Measurements from ENCODE around the gene SLC2A3.
"Not testable (repeated sequence)": the region's sequence is repeated elsewhere in the genome, so short reads cannot be mapped to it uniquely, and the experiment has no call there.

SLC2A3 gene

DNA sequence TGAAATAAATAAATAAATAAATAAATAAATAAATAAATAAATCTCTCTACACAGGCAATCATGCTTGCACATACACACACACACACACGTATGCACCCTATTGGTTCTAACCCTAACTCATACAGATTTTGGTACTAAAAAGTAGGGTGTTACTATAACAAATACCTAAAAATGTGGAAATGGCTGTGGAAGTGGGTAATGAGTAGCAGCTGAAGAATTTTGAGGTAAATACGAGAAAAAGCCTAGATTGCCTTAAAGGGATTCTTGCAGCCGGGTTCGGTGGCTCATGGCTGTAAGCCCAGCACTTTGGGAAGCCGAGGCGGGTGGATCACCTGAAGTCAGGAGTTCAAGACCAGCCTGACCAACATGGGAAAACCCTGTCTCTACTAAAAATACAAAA, 15.7 kb upstream of the SLC2A3 start:
- DNase-seq (ENCODE audit: low read depth in 2 of 2) = no peak

- DNase-seq (ENCODE audit: low read depth in 2 of 2) = not testable (repeated sequence)
Measured at GRCh38 chr12:7950230-7950943, 14.4 kb upstream of the SLC2A3 start.

DNA sequence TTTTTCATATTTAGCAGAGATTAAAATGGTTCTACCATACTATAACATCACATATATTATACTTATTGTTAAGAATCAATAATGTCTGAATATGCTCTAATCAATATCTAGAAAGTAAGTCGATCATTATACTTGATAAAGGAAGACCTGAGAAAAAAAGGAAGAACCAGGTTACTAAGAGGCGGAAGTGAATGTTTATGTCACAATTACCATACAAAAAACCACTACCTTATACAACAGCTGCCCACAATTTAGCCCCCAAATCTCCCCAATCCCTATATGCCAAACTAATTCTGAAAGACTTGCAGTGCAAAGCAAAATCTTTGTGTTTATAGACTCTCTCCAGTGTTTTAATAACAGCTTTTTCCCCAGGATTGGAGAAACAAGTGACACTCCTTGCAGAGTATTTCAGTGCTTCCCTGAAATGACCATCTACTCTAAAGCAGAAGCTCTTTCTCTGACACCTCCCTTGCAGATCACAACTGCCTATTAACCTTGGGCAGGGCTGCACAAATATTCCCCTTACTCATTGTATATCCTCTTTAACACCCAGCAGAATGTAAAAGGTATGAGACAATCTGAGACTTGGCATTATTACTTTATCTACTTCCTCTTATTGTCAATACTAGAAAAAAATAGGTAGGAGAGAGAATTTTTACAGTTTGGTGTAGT, 12.7 kb upstream of the SLC2A3 start:
- no peak for DNase-seq (ENCODE audit: low read depth in 2 of 2)

GRCh38 chr12:7947011-7947410, 11.0 kb upstream of the SLC2A3 start:
- no peak for DNase-seq (ENCODE audit: low read depth in 2 of 2)

GRCh38 chr12:7944760-7945159, 8.8 kb upstream of the SLC2A3 start:
- not testable (repeated sequence) for DNase-seq (ENCODE audit: low read depth in 2 of 2)

DNA sequence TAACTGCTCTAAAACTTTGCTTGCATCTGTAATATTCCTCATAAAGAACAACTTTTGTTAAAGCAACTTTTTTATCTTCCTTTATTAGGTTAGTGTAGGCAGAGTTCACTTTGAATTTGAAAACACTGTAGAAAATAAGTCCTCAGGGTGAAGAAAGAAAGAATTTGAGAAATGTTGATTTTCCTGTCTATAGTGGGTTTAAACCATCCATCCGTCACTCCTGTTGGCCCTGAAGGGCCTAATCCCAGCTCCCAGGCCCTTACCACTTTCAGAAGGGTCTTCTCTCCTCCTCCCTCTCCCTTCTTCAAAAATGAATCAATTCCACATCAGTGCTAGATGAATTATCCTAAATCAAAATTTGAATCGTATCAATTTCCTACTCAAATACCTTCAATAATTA, 4.9 kb upstream of the SLC2A3 start:
- DNase-seq (ENCODE audit: low read depth in 2 of 2) = no peak

DNA sequence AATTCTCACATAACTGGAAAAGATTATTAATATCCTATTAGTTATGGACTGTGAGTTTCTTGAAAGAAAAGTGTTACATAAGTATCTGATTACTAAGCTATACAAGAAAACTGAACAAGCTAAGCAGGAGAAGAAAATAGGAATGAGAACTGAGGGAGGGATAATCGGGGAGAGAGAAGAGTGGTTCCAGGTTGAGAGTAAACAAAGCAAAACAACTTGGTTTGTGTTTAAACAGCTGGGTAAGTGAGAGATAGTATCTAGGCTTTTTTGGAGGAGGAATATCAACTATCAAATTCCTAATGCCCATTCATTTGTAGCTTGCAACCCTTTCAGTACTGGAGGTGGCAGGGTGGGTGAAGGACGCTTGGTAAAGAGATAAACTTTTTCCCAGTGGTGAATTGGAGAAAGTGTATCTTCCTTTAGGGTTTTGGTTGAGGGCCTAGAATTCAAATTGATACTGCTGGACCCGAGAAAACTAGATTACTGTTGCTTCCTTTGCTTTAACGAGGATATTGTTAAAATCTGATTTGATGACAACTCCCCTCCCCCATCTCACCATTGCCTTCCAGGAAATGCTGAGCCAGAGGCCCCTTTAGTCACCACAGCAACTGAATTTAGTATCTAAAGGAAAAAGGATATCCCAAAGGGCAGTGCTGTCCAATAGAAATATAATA, 2.0 kb upstream of the SLC2A3 start:
- no peak for DNase-seq (ENCODE audit: low read depth in 2 of 2)

DNA sequence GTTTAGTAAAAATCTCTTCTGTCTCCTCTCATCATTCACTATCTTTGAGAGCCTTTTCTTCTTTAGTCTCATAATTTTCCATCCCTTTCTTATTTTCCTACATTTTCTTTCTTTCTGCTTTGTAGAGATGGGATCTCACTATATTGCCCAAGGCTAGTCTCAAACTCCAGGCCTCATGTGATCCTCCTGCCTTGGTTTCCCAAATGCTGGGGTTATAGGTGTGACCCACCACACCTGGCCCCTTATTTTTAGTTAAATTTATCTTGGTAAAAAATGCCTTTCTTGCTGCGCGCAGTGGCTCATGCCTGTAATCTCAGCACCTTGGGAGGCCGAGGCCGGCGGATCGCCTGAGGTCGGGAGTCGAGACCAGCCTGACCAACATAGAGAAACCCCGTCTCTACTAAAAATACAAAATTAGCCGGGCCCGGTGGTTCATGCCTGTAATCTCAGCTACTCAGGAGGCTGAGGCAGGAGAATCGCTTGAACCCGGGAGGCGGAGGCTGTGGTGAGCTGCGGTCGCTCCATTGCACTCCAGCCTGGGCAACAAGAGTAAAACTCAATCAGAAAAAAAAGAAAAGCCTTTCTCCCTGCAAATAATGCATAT, 996 bp downstream of the SLC2A3 start:
- DNase-seq (ENCODE audit: low read depth in 2 of 2) = no peak

DNA sequence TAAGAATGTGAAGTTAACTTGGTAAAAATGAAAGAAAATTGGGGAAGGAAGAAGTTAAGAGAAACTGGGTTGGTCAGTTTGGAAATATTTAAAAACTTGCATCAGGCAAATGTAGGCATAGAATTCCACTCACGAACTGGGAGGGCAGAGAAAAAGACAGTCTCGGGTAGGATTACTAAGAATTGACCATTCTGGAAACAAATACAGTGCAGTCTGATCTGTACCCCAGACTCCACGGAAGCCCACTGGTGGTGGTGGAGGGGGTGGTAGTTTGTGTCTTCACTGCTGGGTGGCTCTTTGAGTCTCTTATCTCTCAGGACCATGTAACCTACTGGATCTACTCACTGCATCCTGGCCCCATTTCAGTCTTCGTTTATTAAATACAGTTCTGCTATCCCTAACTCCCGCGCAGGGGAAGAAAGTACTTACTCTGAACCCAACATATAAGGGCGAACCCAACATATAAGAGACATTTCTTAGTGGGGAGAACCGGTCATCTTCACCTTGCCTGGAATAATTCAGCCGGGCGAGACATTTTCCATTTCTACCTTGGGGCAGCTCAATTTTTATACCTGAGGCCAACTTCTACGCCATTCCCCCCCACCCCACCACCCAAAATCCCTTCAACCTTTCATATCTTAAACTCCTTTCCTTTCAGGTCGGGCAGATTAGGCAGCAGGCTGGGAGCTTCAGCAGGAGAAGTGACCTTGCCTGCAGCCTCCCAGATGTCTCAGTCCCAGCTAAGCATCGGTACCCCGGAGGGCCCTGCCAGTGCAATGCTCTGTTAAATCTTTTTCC, 1.7 kb downstream of the SLC2A3 start:
- DNase-seq (ENCODE audit: low read depth in 2 of 2) = no peak

DNA sequence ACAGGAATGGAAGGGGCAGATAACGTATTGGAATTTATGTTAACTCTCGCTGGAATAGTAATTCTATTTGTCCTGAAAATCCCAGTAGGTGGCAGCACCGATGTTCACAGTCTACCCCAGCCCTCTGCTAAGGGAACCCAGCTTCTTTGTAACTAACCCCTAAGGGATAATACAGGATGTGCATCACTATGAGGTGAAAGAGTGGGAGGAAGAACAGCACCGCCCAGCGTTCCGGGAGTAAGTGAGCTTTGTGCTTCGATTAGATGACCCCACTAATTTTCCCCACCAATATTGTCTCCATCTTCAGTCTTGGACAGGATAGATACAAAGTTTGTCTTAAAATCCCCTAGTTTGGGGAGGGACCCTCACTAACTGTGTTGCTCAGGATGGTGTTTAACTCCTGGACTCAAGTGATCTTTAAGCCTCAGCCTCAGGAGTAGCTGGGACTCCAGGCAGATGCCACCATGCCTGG, 2.7 kb downstream of the SLC2A3 start:
- peak; percentile 35 to 64 for DNase-seq (ENCODE audit: low read depth in 2 of 2)

DNA sequence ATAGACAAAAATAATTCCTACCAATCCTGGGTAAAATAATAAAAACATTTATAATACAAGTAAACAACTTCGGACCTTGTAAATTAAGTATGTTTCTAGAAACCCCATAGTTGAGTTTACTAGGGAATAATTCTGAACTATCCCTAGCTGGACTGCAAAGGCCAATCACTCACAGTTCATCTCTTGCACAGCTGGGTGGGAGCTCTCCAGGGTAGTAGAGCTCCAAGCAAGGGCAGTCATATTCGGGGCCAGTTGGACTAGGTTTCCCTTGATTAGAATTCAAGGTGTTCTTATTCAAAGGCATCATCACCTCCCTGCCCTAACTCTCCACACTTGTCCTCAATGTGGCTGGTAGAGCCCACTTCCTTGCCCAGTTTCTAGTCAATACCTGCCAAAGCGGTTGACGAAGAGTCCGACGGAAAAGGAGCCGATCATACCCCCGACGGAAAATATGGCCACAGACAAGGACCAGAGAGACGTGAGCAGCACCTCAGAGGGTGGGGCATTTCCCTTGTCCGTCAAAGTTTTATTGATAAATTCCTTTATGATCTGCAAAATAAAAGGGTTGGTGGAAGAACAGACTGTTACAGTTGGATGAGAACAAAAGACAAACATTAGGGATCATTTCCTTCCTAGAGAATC, 3.3 kb downstream of the SLC2A3 start:
- DNase-seq (ENCODE audit: low read depth in 2 of 2) = not testable (repeated sequence)

GRCh38 chr12:7929083-7929792, 6.7 kb downstream of the SLC2A3 start:
- DNase-seq (ENCODE audit: low read depth in 2 of 2) = no peak

GRCh38 chr12:7927470-7927869, 8.5 kb downstream of the SLC2A3 start:
- DNase-seq (ENCODE audit: low read depth in 2 of 2) = no peak

DNA sequence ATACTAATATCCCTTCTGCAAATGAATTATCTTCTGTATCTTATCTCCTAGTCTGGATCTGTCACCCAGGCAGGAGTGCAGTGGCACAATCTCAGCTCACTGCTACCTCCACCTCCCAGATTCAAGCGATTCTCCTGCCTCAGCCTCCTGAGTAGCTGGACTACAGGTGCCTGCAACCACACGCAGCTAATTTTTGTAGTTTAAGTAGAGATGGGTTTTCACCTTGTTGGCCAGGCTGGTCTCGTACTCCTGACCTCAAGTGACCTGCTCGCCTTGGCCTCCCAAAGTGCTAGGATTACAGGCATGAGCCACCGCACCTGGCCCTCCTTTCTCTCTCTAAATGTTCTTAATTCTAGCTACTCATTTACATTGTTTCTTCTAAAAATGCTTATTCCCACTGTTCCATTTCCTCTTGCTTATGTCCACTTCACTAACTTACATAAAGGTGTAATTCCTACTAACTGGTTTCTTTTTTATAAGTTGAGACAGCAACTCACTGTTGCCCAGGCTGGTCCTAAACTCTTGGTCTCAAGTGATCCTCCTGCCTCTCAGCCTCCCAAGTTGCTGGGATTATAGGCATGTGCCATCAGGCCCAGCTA, 9.8 kb downstream of the SLC2A3 start:
- DNase-seq (ENCODE audit: low read depth in 2 of 2) = not testable (repeated sequence)

- DNase-seq (ENCODE audit: low read depth in 2 of 2) = no peak
Measured at GRCh38 chr12:7923241-7924236, 12.4 kb downstream of the SLC2A3 start.

GRCh38 chr12:7921181-7921580, 14.8 kb downstream of the SLC2A3 start:
- not testable (repeated sequence) for DNase-seq (ENCODE audit: low read depth in 2 of 2)

- DNase-seq (ENCODE audit: low read depth in 2 of 2) = not testable (repeated sequence)
Measured at GRCh38 chr12:7918268-7918590, 17.8 kb downstream of the SLC2A3 start.

- DNase-seq (ENCODE audit: low read depth in 2 of 2) = no peak
Measured at GRCh38 chr12:7917392-7918267, 18.4 kb downstream of the SLC2A3 start.
